GM19240 (cell line): ENCODE data around the gene ZDHHC11.
"Not testable (repeated sequence)": the region's sequence is repeated elsewhere in the genome, so short reads cannot be mapped to it uniquely, and the experiment has no call there.

ENCODE experiments used
- DNase-seq: peaks from one replicate; pipeline ENCODE4 v3.0.0; 2011; ENCODE audit warnings: low spot score; ENCODE audit not compliant: insufficient read length

The ZDHHC11 gene

DNA sequence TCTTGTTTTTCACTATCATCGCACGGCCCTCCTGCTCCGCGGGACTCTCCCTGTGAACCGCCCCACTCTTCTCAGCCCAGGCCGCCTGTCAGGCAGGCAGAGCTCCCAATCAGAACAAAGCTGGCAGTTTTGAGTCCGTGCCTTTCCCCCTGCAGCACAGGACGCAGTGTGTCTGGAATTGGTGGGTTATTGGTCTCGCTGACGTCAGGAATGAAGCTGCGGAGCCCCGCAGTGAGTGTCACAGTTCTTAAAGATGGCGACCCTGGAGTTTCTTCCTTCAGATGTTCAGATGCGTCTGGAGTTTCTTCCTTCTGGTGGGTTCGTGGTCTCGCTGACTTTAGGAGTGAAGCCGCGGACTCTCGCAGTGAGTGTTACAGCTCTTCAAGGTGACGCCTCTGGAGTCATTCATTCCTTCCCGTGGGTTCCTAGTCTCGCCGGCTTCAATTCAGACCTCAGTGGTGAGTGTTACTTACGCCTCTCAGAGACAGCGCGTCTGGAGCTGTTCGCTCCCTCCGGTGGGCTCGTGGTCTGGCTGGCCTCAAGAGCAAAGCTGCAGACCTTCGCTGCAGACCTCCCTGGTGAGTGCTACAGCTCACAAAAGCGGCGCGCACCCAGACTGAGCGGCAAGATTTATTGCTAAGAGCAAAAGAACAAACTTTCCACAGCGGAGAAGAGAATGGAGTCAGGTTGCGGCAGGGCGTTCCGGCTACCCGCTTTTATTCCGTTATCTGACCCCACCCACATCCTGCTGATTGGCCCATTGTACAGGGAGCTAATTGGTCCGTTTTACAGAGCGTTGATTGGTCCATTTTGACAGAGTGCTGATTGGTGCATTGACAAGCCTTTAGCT lies 73.7 kb downstream of the ZDHHC11 start:
- no peak for DNase-seq

DNA sequence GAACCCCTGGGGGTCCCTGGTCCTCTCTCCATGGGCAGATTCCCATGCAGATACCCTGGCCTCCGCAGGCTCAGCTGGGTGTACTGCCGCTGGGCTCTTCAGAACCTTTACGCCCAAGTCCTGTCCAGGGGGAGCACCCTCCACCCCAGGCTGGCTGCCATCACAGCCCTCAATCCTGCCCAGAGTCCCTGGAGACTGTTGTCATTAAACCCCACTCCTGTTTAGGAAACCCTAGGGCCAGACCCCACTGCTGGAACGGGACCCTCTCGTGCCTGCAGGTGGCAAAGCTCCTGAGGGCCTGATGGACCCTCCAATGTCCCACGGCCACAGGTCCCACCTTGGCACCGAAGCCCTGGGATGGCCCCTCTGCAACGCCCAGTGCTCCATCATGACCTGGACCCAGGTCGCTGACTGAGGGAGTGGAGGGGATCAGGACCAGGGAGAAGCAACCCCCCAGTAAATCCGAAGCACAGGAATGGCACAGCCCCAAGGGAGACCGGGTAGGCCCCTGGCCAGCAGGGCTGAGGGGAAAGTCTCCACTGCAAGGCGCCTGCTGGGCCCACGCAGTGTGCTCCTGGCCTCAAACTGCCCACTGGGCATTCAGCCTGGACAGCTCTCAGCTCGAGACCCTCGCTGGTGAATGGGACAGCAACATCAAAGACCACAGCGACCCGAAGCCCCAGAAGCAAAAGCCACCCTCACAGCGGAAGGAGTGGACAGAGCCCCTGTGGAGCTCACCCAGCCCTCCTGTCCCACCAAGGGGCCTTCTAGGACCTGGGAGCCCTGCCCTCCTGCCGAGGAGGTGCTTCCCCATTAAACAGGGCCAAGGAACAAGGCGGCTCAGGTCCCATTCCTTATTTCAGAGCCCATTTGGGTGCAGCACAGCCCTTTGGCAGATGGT lies 74.6 kb downstream of the ZDHHC11 start:
- DNase-seq = peak; percentile 19

DNA sequence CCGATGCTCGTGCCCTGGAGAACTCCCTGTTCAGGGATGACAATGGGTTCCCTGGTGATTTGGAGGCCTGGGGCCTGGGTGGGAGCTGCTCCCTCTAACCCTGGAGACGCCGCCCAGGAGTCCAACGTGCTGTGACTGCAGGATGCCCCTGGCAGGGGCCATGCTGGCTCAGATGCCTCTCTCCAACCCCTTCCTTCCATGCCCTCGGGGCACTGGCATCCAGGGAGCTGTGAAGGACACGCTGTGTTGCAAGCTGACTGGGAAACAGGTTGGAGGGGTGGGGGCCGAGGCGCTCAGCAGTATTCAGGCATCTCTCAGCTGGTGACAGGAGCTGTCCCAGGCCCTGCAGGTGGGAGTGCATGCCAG lies 75.2 kb downstream of the ZDHHC11 start:
- DNase-seq = not testable (repeated sequence)

DNA sequence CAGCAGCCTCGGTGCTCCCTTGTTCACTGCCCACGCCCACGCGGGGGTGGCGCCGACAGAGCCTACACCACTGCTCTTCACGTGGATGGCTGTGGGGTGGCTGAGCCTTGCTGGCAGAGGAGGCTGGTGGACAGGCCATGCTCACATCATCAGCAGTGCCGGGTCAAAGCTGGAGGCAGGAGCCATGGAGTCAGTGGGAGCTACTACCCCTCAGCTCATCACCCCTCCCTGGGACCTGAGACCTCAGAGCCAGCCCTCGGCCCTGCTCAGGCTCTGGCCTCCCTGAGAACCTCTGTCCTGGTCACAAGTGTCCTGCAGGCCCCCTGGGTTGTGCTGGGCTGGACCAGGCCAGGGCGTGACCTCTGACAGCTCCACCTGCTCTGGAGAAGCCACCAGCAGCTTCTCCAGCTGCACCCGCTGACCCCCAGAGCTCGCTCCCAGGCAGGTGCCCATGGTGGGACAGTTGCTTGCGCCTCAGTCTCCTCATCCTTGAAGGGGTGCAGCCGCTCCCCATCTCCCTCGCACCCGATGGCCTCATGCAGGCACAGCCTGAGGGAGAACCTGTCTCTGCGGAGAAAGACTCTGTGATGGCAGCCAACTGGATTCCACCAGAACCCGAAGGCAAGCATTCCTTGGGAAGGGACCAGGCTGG lies 75.8 kb downstream of the ZDHHC11 start:
- DNase-seq = peak; percentile 19

DNA sequence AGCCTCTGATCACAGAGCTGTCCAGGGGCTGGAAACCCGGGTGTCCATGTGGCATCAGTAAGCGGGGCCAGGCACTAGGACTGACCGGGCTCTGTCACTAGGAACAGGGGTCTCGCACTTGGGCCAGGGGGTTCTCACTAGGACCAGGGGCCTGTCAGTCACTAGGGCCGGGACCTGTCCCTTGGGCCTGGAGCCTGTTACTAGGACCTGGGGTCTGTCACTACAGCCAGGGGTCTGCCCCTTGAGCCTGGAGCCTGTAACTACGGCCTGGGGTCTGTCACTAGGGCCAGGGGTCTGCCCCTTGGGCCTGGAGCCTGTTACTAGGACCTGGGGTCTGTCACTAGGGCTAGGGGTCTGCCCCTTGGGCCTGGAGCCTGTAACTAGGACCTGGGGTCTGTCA lies 76.5 kb downstream of the ZDHHC11 start:
- DNase-seq = not testable (repeated sequence)

DNA sequence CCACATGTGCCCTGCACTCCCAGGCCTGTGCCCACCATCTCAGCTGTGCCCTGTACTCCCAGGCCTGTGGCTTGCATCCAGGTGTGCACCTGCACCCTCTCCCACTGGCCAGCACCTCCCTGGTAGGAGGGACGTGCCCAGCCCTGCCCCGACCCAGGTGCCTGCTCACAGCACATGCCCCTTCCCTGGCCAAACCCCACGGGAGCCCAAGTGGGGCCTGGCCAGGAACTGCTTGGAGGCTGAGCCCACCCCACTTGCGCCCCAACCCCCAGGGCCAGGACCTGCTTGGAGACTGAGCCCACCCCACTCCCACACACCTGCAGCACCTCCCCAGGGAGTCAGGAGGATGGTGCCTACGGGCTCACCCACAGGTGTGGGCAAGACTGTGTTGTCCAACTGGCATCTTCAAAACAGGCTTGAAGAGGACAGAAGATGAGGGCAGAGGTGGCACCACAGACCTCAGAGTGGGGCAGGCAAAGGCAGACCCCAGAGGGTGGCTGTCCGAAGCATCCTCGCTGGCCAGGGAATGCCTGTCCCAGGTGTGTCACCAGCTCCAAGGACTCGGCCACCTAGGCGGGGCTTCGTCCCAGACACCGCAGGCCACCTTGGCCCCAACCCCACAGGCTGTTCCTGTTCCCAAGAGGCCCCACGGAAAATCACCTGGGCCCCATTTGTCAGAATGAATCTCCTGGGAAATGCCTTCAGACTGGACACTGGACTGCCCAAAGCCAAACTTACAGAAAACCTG lies 77.1 kb downstream of the ZDHHC11 start:
- DNase-seq = no peak

DNA sequence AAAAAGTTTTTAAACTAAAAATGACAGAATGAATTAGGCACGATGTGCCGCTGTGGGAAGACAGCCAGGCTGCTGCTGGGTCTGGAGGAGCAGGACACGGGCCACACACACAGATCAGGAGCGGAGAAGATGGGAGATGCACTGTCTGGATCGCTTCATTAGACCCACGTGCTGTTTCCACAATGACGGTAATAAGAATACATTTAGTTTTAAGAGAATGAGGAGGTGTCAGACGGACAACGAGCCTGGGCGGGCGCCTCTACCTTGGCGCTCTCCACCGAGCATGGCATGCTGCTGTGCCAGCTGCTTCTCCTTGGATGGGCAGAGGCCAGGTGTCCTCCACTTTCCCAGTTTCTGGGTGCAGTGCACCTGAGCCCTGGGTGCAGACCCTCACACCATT lies 77.9 kb downstream of the ZDHHC11 start:
- not testable (repeated sequence) for DNase-seq

DNA sequence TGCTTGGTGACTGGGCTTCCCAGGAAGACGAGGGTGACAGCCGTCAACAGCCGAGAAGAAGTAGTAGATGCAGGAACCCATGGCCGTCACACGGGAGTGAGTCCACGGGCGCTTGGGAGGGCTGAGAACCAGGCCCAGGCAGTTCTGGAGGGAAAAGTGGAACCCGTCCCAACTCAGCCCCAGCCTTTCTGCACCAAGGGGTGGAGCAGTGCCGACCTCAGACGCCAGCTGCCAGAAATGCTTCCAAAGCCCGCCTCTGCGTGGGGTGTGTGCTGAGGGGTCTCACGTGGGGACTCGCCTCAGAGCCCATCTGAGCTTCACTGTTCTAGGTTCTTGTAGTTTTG lies 78.3 kb downstream of the ZDHHC11 start:
- DNase-seq = not testable (repeated sequence)

DNA sequence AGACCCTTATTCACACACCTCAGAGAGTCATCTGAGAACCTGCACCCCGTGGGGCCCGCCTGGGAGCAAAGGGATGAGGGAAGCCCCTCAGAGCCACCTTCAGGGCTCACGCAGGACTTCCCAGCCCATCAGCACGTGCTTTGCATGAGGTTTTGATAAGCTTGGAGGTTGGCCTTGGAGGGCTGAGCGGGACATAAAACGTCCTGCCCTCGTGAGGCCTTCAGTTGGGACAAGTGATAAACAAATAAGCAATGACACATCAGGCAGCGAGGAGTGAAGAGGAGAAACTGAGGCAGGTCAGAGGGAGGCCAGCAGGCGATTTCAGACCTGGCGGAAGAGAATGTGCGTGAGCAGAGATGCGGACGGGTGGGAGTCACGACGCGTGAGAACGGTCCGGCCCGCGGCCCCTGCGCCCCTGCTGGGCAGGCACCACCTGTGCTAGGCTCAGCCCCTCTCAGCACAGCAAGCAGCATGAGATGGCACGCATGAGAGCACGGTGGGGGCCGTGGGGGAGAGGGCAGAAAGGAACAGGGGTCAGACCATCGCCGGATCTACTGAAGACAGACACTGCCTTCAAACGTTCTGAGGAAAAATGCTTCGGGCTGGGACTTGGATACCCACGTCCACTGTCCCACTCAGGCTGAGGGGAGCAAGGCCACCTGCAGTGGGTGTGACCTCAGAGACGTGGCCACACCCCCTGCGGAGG lies 78.8 kb downstream of the ZDHHC11 start:
- DNase-seq = not testable (repeated sequence)

DNA sequence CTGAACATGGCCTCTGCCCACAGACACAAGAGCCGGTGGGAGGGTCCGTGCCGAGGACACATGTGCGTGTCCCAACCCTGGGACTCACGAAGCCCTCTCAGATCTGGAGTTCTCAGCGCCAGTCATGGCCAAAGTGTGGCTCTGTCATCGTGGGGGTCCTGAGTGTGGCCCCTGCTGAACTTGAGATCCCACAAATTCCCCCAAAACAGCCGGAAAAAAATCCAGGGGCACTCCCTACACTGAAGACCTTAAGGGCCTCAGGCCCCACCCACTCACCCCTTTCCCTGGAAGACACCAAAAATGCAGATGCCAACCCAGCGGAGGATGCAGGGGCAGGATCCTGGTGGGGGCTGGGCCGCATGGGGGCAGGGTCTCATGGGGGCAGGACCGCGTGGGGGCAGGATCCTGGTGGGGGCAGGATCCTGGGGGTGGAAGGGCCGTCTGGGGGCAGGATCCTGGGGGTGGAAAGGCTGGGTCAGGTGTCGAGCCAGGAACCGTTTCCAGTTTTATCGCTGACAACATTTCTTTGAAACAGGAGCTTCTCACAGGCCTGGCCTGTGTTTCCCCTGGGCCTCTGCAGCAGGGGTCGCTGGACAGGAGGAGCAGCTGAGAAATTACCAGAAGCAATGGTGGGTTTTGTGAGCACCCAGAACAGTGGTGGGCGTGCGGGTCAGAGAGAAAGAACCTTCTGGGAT lies 79.6 kb downstream of the ZDHHC11 start:
- not testable (repeated sequence) for DNase-seq

DNA sequence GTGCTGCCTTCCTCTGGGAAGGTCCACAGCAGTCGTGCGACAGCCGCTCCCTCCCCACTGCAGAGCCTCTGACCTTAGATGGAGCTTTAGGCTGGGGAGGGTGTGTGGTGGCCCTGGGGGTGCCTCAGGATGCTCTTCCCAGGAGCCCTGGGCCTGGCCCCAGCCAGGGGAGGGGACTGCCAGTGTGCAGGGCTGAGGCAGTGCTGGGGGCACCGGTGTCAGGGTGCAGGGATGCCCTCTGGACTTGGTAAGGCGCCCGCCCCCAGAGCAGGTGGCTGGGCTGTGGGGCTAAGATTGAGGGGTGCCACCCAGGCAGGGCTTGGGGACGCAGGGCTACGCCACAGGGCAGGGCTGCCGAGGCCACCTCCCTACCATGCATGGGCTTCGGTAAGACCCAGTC lies 80.2 kb downstream of the ZDHHC11 start:
- not testable (repeated sequence) for DNase-seq

DNA sequence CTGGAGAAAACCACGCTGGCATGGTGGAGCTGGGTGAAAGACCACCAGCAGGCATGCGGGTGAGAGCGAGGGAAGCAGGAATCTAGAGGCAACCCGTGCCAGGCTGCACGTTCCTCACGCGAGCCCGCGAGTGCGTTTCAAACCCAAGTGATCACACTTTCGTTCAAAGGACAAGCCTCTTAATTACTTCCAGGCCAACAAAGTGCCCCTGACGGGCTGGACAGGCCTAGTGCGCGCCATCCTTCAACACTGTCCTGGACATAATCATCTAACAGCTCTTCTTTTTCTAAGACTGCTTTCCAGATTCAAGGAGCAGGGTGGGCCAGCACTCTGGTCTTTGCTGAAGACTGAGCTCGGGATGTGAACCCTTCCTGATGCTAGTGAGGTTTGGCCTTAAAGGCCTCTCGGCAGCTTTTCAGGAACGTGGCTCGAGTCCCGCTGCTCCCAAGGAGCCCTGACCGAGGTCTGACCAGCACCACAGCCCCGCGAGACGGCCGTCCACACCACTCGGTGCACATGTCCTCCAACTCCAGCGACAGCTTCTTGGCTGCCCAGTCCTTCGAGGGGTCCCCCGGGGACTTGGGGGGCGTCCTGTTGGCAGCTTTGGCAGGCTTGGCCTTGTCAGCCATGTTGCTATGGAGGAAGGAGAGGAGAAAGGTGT lies 81.2 kb downstream of the ZDHHC11 start:
- not testable (repeated sequence) for DNase-seq

DNA sequence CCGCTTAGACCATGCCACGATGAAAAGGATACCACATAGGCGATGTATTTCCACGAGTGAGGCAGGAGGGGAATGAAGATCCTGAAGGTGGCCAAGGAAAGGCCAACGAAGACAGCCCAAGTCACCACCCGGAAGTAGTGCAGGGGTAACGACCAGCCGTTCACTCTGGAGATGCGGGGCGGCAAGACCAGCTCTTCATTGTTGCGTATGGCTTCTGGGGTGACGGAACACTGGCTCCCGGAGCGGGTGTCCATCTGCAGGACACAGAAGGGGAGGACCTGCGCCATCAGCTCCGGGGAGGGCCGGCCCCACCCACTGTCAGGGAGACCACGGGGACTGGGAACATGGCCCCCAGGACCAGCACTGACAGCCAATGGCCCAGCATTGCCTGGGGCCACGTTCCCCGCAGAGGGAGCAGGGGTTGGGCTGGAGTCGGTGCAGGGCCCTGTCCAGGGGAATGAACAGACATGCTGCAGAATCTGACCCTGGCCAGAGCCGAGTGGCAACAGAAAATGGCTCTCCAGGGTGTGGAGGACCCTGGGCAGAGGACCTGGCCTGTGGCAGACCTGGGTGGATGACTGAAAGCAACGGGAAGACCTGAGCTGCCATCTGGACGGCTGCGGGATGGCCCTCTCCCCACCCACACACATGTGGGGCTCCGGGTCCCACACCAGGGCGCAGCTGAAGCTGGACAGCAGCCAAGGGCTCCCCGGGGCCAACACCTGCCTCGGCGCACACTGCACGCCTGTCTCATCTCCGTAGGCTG lies 83.9 kb downstream of the ZDHHC11 start:
- no peak for DNase-seq

DNA sequence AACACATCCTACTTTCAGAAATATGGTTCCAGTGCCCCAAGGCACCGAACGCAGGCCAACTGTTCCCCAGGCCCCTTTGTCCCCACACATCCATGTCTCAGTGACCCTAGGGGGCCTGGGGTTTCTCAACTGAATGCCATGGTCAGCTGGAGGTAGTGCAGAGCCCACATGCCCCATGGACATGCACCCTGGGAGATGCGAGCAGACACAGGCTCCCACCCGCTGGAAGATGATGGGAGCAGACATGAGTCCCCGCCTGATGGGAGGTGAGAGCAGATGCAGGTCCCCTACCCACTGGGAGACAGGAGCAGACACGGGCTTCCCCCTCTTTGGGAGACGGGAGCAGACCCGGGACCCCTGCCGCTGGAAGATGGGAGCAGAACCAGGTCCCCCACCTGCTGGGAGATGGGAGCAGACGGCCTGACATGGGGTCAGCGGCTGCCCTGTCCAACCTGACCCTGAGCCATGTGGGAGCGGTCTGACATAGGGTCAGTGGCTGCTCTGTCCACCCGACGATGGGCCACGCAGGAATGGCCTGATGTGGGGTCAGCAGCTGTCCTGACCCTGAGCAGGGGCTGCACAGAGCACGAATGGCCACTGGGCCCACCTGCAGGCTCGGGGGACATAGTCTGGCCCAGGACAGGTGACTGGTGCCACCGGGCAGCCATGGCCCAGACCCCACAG lies 84.7 kb downstream of the ZDHHC11 start:
- no peak for DNase-seq

DNA sequence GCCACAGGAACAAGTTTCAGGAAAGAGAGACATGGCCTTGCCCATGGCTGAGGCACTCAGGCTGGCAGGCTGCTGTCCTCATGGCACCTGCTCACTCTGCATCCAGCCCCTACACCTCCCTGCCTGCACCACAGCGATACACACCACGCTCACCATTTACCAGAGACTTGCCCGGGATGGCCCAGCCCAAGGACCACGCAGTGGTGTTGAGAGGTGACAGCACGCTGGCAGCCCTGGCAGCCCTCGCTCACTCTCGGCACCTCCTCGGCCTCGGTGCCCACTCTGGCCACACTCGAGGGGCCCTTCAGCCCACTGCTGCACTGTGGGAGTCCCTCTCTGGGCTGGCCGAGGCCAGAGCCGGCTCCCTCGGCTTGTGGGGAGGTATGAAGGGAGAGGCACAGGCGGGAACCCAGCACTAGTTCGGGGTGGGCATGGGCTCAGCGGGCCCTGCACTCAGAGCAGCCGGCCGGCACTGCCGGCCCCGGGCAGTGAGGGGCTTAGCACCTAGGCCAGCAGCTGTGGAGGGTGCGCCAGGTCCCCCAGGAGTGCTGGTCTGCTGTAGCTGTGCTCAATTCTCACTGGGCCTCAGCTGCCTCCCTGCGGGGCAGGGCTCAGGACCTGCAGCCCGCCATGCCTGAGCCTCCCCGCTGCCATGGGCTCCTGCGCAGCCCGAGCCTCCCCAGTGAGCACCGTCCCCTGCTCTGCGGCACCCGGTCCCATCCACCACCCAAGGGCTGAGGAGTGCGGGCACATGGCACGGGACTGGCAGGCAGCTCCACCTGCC lies 86.6 kb downstream of the ZDHHC11 start:
- DNase-seq = no peak

DNA sequence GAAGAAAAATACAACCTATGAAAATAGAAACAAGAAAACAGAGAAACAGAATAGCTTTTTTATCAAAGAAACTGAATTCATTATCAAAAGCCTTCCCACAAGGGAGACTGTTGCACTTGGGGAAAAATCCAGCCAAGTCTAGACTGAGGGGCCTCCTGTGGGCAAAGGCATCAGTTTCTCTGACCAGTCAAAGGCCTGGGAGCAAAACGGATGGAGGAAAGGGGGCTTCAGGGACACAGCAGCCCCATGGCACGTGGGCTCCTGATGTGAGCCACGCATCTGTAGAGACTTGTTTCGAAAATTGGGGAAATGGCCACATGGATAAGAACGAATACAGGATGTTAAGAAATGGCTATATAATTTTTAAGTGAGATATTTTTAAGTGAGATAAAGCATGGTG lies 87.4 kb downstream of the ZDHHC11 start:
- no peak for DNase-seq

DNA sequence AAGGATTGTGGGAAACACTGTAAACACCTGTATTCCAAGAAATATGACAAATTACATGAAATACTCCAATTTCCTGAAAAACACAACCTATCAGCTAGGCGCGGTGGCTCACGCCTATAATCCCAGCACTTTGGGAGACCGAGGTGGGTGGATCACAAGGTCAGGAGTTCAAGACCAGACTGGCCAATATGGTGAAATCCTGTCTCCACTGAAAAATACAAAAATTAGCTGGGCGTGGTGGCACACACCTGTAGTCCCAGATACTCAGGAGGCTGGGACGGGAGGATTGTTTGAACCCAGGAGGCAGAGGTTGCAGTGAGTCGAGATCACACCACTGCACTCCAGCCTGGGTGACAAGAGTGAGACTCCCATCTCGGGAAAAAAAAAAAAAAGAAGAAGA lies 87.8 kb downstream of the ZDHHC11 start:
- not testable (repeated sequence) for DNase-seq
